ENCODE data around the gene CREB1.

DNA sequence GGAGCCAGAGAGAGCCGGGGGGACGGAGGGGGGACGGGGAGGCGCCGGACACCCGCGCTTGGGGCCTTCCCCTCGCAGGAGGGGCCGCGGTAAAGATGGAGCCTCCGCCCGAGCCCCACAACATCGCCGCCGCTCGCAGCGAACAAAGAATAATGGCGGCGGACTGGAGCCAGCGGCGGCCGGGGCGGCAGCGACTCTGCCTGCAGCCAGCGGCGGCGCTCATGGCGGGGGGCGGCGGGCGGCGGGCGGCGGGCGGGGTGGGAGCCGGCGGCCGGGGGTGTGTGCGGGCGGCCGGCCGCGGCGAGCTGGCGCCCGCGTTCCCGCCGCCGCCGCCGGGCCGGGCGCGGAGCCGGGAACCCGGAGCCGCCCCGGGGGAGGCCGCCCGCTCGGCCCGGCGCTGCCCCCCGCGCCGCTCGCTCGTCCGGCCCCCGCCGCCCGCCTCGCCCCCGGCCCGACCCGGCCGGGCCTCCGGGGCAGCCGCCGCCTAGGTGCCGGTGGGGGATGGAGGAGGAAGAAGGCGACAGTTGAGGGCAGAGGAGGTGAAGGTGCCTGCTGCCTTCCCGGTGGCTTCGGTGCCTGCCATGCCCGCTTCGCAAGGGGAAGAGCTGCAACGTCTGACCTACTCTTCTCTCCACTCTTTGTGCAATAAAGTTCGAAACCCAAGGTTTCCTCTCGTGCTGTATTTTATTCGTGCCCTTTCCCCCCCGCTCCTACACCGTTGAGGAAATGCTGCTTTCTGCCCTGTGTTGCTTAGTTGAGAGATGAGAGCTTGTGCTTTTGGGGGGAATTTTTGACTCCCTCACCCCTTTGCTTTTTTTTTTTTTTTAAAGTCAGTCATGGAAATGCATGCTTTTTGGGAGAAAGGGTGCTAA is 634 bp downstream of the CREB1 start:
- TF ChIP-seq, protein P1, sequence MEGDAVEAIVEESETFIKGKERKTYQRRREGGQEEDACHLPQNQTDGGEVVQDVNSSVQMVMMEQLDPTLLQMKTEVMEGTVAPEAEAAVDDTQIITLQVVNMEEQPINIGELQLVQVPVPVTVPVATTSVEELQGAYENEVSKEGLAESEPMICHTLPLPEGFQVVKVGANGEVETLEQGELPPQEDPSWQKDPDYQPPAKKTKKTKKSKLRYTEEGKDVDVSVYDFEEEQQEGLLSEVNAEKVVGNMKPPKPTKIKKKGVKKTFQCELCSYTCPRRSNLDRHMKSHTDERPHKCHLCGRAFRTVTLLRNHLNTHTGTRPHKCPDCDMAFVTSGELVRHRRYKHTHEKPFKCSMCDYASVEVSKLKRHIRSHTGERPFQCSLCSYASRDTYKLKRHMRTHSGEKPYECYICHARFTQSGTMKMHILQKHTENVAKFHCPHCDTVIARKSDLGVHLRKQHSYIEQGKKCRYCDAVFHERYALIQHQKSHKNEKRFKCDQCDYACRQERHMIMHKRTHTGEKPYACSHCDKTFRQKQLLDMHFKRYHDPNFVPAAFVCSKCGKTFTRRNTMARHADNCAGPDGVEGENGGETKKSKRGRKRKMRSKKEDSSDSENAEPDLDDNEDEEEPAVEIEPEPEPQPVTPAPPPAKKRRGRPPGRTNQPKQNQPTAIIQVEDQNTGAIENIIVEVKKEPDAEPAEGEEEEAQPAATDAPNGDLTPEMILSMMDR (conservative IDR thresholded peaks at IDR 0.05), result no peak
- peak; percentile 33 for TF ChIP-seq ZFX (IDR thresholded peaks at IDR 0.05)
